Measurements from ENCODE around the gene CREB5.

DNA sequence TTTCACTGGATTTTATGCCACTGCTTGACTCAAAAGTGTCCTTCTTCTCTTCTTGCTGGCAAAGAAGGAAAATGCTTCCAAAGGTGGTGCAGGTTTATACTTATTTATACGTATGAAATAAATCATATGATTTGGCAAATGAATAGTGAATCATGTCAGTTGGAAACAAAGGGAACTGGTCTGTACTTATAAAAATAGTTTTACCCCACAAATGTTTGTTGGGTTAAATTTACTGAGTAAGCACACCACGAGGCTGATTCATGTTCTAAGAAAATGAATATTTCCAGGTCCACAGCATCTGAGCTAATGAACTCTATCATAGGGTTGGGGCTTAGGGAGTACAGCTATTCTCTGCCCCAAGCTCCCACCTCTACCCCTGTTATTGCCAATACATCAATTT is 313.6 kb downstream of the CREB5 start:
- TF ChIP-seq, protein P1, sequence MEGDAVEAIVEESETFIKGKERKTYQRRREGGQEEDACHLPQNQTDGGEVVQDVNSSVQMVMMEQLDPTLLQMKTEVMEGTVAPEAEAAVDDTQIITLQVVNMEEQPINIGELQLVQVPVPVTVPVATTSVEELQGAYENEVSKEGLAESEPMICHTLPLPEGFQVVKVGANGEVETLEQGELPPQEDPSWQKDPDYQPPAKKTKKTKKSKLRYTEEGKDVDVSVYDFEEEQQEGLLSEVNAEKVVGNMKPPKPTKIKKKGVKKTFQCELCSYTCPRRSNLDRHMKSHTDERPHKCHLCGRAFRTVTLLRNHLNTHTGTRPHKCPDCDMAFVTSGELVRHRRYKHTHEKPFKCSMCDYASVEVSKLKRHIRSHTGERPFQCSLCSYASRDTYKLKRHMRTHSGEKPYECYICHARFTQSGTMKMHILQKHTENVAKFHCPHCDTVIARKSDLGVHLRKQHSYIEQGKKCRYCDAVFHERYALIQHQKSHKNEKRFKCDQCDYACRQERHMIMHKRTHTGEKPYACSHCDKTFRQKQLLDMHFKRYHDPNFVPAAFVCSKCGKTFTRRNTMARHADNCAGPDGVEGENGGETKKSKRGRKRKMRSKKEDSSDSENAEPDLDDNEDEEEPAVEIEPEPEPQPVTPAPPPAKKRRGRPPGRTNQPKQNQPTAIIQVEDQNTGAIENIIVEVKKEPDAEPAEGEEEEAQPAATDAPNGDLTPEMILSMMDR (IDR thresholded peaks at IDR 0.05), result no peak
- TF ChIP-seq POLR2A (IDR thresholded peaks at IDR 0.05), result no peak
